ENCODE results near the gene GRM3. TPM values are rescaled to one million over a fixed set of nuclear protein-coding genes. Genes with fewer than 3 reads are reported as not detected.

The GRM3 gene
- total RNA-seq, 3 donors from 2014 or later: not detected

DNA sequence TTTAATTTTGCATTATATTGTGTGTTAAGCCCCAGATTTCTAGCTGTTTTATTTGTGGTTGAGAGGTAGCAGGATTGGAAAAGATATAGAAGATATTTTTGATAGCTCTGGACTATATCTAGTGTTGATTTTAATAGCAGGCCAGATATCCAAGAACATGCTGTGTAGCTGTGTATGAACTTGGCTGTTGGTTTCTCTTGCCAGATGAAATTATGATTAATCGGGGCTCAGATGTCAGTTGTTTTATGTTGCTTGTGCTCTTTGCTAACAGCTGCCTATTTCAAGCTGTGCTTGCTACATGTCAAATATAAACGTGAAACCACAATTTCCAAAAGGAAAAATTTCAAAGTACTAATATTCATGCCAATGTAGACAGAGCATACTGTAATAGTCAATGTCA, 141.1 kb downstream of the GRM3 start:
- DNase-seq (ENCODE audit: low spot score in 2 of 2): no peak
- intact Hi-C loops (cut with DNase I; ENCODE audit: low total_unique reads): no loop called here
- no peaks in the 10 kb centered on the region for H3K36me3 ChIP-seq
- no peak overlapping the region for H3K27ac ChIP-seq
- TF ChIP-seq POLR2AphosphoS5 (IDR thresholded peaks at IDR 0.05) (no peak), POLR2A (IDR thresholded peaks at IDR 0.05) (no peak)
- TF ChIP-seq, protein P1, sequence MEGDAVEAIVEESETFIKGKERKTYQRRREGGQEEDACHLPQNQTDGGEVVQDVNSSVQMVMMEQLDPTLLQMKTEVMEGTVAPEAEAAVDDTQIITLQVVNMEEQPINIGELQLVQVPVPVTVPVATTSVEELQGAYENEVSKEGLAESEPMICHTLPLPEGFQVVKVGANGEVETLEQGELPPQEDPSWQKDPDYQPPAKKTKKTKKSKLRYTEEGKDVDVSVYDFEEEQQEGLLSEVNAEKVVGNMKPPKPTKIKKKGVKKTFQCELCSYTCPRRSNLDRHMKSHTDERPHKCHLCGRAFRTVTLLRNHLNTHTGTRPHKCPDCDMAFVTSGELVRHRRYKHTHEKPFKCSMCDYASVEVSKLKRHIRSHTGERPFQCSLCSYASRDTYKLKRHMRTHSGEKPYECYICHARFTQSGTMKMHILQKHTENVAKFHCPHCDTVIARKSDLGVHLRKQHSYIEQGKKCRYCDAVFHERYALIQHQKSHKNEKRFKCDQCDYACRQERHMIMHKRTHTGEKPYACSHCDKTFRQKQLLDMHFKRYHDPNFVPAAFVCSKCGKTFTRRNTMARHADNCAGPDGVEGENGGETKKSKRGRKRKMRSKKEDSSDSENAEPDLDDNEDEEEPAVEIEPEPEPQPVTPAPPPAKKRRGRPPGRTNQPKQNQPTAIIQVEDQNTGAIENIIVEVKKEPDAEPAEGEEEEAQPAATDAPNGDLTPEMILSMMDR (IDR thresholded peaks at IDR 0.05): no peak
- no peaks in the 10 kb centered on the region for H3K9me3 ChIP-seq
- no peaks in the 10 kb centered on the region for H3K27me3 ChIP-seq
- H3K4me3 ChIP-seq: no peak overlapping the region
- no peaks in the 10 kb centered on the region for H3K4me1 ChIP-seq

GRCh38 chr7:86785641-86786040, 141.9 kb downstream of the GRM3 start:
- Histone ChIP-seq H3K4me1 (no peaks in the 10 kb centered on the region), H3K4me3 (no peak overlapping the region), H3K36me3 (no peaks in the 10 kb centered on the region), H3K27ac (no peak overlapping the region), H3K9me3 (no peaks in the 10 kb centered on the region), H3K27me3 (no peaks in the 10 kb centered on the region)
- DNase-seq (ENCODE audit: low spot score in 2 of 2): no peak
- intact Hi-C loops (cut with DNase I; ENCODE audit: low total_unique reads): no loop called here
- no peak for TF ChIP-seq POLR2A (IDR thresholded peaks at IDR 0.05)

DNA sequence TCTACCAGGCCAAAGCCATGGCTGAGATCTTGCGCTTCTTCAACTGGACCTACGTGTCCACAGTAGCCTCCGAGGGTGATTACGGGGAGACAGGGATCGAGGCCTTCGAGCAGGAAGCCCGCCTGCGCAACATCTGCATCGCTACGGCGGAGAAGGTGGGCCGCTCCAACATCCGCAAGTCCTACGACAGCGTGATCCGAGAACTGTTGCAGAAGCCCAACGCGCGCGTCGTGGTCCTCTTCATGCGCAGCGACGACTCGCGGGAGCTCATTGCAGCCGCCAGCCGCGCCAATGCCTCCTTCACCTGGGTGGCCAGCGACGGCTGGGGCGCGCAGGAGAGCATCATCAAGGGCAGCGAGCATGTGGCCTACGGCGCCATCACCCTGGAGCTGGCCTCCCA, 142.7 kb downstream of the GRM3 start:
- no peaks in the 10 kb centered on the region for H3K4me1 ChIP-seq
- TF ChIP-seq, protein P1 (IDR thresholded peaks at IDR 0.05): no peak
- no peak for TF ChIP-seq POLR2AphosphoS5 (IDR thresholded peaks at IDR 0.05)
- intact Hi-C loops (cut with DNase I; ENCODE audit: low total_unique reads): no loop called here
- H3K9me3 ChIP-seq: no peaks in the 10 kb centered on the region
- H3K4me3 ChIP-seq: no peak overlapping the region
- no peaks in the 10 kb centered on the region for H3K36me3 ChIP-seq
- no peaks in the 10 kb centered on the region for H3K27me3 ChIP-seq
- no peak overlapping the region for H3K27ac ChIP-seq
- DNase-seq (ENCODE audit: low spot score in 2 of 2): no peak

DNA sequence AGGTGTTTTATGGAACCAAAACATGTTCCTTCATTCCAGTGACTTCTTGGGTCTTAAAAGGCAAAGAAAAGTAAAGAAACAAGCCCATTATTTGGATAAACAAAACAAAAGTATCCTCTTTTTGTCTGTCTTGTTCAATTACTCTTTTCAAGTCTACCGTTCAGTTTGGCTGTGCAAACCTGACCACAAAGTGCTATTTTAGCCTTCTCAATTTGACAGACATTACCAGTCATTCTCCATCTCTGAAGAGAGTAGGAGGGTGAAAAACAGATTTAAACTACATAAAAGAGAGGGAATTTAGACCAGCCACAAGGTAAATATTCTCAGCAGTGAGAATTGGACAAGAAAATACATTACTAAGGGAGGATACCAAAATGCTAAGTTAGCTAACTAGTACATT, 145.2 kb downstream of the GRM3 start:
- intact Hi-C loops (cut with DNase I; ENCODE audit: low total_unique reads): no loop called here
- DNase-seq (ENCODE audit: low spot score in 2 of 2): no peak
- TF ChIP-seq POLR2A (IDR thresholded peaks at IDR 0.05): no peak
- TF ChIP-seq, protein P1 (IDR thresholded peaks at IDR 0.05): no peak
- no peak for TF ChIP-seq POLR2AphosphoS5 (IDR thresholded peaks at IDR 0.05)

DNA sequence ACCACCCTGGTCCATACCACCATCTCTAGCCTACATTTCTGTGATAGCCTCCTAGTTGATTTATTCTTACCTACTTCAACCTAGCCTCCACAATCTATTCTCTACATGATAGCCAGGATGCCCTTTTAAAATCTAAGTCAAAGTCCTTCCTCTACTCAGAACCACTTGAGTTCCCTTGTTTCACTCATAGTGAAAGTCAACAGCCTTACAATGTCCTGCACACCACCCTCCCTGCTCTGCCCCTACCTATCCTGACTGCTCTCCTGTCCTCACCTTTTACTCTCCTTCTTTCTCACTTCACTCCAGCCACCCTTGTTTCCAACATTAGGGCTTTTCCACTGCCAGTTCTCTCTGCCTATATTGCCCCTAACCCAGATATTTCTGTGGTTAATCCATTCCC, 146.7 kb downstream of the GRM3 start:
- DNase-seq (ENCODE audit: low spot score in 2 of 2): no peak
- intact Hi-C loops (cut with DNase I; ENCODE audit: low total_unique reads): no loop called here
- no peaks in the 10 kb centered on the region for H3K27me3 ChIP-seq
- TF ChIP-seq, protein P1 (IDR thresholded peaks at IDR 0.05): no peak
- no peak for TF ChIP-seq POLR2A (IDR thresholded peaks at IDR 0.05)
- TF ChIP-seq POLR2AphosphoS5 (IDR thresholded peaks at IDR 0.05): no peak
- H3K4me3 ChIP-seq: no peak overlapping the region
- H3K36me3 ChIP-seq: no peaks in the 10 kb centered on the region
- no peaks in the 10 kb centered on the region for H3K4me1 ChIP-seq
- H3K27ac ChIP-seq: no peak overlapping the region
- no peaks in the 10 kb centered on the region for H3K9me3 ChIP-seq

More for the DNA sequence above, 145.2 kb downstream of the GRM3 start:
- H3K9me3 ChIP-seq: no peaks in the 10 kb centered on the region
- H3K4me1 ChIP-seq: no peaks in the 10 kb centered on the region
- H3K27ac ChIP-seq: no peak overlapping the region
- H3K4me3 ChIP-seq: no peak overlapping the region
- no peaks in the 10 kb centered on the region for H3K27me3 ChIP-seq
- no peaks in the 10 kb centered on the region for H3K36me3 ChIP-seq

- intact Hi-C loops (cut with DNase I; ENCODE audit: low total_unique reads): no loop called here
Observed at GRCh38 chr7:86792260-86792659, 148.6 kb downstream of the GRM3 start.

More at GRCh38 chr7:86792260-86792659, 148.6 kb downstream of the GRM3 start:
- no peaks in the 10 kb centered on the region for H3K4me1 ChIP-seq
- H3K27me3 ChIP-seq: no peaks in the 10 kb centered on the region
- H3K27ac ChIP-seq: no peak overlapping the region
- no peaks in the 10 kb centered on the region for H3K9me3 ChIP-seq
- no peak overlapping the region for H3K4me3 ChIP-seq
- no peak for DNase-seq (ENCODE audit: low spot score in 2 of 2)
- TF ChIP-seq, protein P1 (IDR thresholded peaks at IDR 0.05): no peak
- TF ChIP-seq POLR2AphosphoS5 (IDR thresholded peaks at IDR 0.05) (no peak), POLR2A (IDR thresholded peaks at IDR 0.05) (no peak)
- no peaks in the 10 kb centered on the region for H3K36me3 ChIP-seq

Data from breast epithelium (tissue), 4 donors.